ENCODE data around the gene FCRL6. TPM values are rescaled to one million over a fixed set of nuclear protein-coding genes. Genes with fewer than 3 reads are reported as not detected.

FCRL6 gene, protein sequence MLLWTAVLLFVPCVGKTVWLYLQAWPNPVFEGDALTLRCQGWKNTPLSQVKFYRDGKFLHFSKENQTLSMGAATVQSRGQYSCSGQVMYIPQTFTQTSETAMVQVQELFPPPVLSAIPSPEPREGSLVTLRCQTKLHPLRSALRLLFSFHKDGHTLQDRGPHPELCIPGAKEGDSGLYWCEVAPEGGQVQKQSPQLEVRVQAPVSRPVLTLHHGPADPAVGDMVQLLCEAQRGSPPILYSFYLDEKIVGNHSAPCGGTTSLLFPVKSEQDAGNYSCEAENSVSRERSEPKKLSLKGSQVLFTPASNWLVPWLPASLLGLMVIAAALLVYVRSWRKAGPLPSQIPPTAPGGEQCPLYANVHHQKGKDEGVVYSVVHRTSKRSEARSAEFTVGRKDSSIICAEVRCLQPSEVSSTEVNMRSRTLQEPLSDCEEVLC
- total RNA-seq: 0.23 TPM

- DNase-seq (ENCODE audit: low spot score): no peak
- ATAC-seq: no peak
Measured at GRCh38 chr1:159802111-159802510, at the start of gene FCRL6. Gene FCRL6 (plus strand): TSS chr1:159802360. CDS start chr1:159802425, 65 bp downstream.

GRCh38 chr1:159753386-159753785, 48.8 kb upstream of the FCRL6 start:
- ATAC-seq: peak; percentile 56
- peak; percentile 84 for DNase-seq (ENCODE audit: low spot score)

GRCh38 chr1:159755451-159756007, 46.6 kb upstream of the FCRL6 start:
- DNase-seq (ENCODE audit: low spot score): no peak
- ATAC-seq: peak; percentile 45

DNA sequence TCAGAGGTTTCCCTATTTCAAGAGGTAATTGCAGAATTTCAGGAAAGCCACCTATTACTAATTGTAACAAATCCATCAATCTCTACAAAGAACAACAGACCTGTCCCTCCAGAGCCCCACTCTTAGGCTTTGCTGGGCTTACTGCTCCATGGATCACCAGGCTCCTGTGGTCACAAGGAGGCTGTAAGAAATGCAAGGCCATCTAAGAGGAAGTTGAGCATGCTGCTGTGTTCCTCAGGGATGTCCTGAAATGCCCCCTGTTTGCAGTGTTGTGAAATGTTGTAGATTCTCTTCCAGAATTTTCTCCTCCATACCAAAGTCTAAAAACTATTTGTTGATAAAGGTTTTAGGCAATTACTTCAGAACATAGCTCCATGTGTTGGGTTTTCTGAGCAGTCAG, 45.8 kb upstream of the FCRL6 start:
- peak; percentile 52 for DNase-seq (ENCODE audit: low spot score)
- ATAC-seq: peak; percentile 28

DNA sequence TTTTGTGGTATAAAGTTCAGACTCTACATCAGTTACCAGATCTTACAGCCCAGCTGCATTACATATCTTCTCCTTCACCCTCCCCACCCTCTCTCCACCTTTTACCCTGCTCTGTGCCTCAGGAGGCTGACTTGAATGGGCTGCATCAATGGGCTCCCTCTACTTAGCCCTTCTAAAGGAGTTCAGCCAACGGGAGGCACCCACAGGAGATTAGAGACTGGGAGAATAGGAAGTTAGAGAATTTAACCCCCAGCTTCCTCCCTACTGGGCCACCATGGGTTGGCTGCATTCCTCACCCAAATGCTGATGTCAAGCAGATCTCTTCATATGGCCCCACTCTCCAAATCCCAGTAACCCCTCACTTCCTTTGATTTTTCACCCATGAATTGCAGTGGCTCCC, 38.5 kb upstream of the FCRL6 start:
- no peak for ATAC-seq

DNA sequence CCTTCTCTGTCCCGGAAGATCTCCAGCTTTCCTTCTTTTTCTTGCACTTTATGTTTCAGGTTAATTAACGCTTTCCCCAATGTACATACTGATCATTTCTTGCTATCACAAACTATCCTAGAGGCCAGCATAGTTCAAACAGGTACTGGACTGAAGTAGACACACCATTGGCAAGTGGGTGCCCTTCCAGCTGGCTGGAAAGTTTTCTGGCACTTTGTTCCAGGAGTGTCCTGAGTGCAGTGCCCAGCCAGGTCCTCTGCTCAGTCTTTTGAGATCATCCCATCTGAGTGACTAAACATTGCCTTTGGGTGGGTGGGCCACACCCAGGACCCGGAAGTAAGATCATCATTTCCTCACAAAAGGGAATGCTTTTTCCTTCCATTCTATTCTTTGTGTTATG, 36.4 kb upstream of the FCRL6 start:
- ATAC-seq (peak; percentile 100), DNase-seq (ENCODE audit: low spot score) (peak; percentile 71)

More for the DNA sequence above, 38.5 kb upstream of the FCRL6 start:
- no peak for DNase-seq (ENCODE audit: low spot score)

DNA sequence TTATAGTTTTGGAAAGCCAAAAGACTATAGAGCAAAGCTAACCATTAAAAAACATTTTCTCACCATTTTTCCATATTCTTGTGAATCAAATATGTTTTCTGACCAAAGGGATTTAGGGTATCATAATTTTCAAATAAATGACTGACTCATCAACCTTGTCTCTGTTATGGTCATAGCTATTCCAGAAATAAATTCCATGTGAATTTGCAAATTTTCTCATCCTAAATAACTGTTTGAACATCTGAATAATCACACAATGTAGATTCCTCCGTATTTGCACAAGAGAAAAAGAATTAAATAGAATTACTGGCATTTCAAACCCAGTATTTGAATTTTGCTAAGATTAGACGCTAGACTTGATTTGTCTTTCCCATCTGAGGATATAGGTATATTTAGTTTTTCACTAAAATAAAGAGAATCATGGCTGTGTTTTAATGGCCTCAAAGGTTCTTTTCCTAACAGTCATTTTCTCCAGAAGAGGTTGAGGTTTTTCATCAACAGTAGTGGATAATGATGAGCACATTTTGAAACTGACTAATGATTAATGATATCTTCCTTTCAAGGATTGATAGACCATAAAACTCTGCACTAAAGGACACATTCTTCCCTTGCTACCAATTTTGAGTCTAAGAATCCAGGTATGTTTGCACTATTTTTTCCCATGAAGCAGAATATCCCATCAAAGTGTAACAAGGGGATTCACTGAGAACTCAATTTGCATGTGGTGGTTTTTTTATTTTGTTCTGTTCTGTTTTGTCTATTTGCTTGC, 30.8 kb upstream of the FCRL6 start:
- DNase-seq (ENCODE audit: low spot score) (no peak), ATAC-seq (no peak)

- DNase-seq (ENCODE audit: low spot score): no peak
- no peak for ATAC-seq
Measured at GRCh38 chr1:159774465-159774864, 27.7 kb upstream of the FCRL6 start.

DNA sequence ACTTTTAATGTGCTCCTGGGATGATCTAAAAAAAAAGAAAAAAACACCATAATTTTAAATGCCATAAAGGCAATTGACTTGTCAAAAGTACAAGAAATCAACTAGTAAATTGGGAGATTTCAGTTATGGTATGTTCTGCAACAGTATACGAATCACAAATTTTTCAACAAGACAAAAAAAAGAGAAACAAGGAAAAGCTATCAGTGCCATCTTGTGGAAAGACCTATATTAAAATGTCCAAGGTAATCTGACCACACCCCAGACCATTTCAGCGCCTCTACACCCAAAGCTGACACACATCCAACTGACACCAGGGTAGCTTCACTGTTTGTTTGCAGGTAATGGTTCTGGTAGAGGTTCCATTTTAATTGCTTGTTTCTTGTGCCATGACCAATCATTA, 26.4 kb upstream of the FCRL6 start:
- DNase-seq (ENCODE audit: low spot score) (no peak), ATAC-seq (peak; percentile 37)

GRCh38 chr1:159778266-159778665, 23.9 kb upstream of the FCRL6 start:
- ATAC-seq (no peak), DNase-seq (ENCODE audit: low spot score) (no peak)

- DNase-seq (ENCODE audit: low spot score) (no peak), ATAC-seq (no peak)
Measured at GRCh38 chr1:159779403-159779851, 22.7 kb upstream of the FCRL6 start.

GRCh38 chr1:159780583-159781582, 21.3 kb upstream of the FCRL6 start, which contains the start of gene DUSP23:
Gene DUSP23 (plus strand): TSS chr1:159780962. CDS start chr1:159781101, 139 bp downstream.
- ATAC-seq (peak; percentile 91), DNase-seq (ENCODE audit: low spot score) (peak; percentile 99)

- ATAC-seq (no peak), DNase-seq (ENCODE audit: low spot score) (no peak)
Measured at GRCh38 chr1:159781992-159782391, 20.2 kb upstream of the FCRL6 start.

- no peak for DNase-seq (ENCODE audit: low spot score)
- ATAC-seq: no peak
Measured at GRCh38 chr1:159783724-159784123, 18.4 kb upstream of the FCRL6 start.

- no peak for ATAC-seq
- DNase-seq (ENCODE audit: low spot score): no peak
Measured at GRCh38 chr1:159786465-159786864, 15.7 kb upstream of the FCRL6 start.

DNA sequence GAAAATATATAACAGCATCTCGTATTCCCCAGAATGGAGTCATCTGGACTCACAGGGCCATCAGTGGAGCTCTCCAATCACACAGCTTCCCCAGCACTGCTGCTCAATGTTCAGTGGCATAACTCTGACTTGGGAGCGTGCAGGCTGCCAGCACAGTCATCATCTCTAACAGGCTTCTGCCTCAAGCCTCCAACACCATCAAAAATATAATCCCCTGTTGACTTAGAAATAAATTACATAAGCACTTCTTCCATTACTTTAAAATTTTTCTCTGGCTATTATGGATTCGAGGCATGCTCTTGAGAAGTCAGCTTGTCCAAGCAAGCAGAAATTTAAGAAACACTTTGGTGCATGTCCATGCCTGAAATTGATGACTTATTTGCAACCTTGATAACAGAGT, 15.2 kb upstream of the FCRL6 start:
- DNase-seq (ENCODE audit: low spot score) (no peak), ATAC-seq (no peak)

- DNase-seq (ENCODE audit: low spot score): no peak
- peak; percentile 95 for ATAC-seq
Measured at GRCh38 chr1:159790237-159790917, 11.8 kb upstream of the FCRL6 start.

DNA sequence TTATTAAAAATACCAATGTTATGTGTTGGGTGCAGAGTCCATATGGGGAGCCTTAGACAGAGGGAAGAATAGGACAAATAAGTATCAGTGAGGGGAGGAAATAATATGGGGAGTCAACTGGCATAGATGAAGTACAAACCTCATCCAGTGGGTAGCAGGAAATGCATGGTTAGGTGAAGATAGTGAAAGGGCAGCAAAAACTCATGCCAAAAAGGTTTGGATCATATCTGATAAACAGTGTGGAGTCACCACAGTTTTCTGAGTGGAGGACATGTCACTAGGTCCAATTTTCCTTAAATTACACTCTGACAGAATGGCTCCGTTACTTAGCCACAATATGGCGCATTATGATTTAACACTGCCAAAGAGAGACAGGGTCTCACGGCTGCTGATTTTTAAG, 11.1 kb upstream of the FCRL6 start:
- DNase-seq (ENCODE audit: low spot score) (no peak), ATAC-seq (no peak)

DNA sequence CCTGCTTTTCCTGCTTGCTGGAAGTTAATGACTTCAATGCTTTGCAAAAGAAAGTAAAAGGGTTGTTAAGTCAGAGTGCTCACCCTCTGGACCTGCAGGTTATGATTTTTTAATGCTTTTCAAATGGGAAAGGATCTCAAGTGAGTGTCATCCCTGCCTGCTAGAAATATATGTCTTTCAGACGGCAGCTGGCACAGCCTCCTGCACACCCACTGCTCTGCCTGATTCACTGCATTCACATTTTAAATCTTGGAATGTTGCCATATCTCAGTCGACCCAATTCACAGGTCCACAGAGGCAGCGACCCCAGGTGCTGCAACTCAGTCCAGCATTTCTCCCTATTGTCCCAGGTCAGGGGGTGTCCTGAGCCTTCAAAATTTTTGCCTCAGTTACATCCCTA, 10.7 kb upstream of the FCRL6 start:
- ATAC-seq (no peak), DNase-seq (ENCODE audit: low spot score) (no peak)

- DNase-seq (ENCODE audit: low spot score) (no peak), ATAC-seq (no peak)
Measured at GRCh38 chr1:159795534-159795933, 6.6 kb upstream of the FCRL6 start.

Data from left lobe of liver (tissue), 2 donors.